ENCODE measurements around the gene LRP3.

LRP3 gene

GRCh38 chr19:33252418-33252962, 58.4 kb downstream of the LRP3 start:
- DNase-seq, result no peak

GRCh38 chr19:33252971-33253370, 58.8 kb downstream of the LRP3 start:
- peak in 4 of 58 donors; percentile 4 to 20 (median 12) for DNase-seq

GRCh38 chr19:33254245-33254824, 60.2 kb downstream of the LRP3 start:
- DNase-seq, result no peak

GRCh38 chr19:33255781-33256180, 61.7 kb downstream of the LRP3 start:
- no peak for DNase-seq

- peak in 6 of 58 donors; percentile 8 to 31 (median 14) for DNase-seq
Observed at GRCh38 chr19:33256261-33256660, 62.1 kb downstream of the LRP3 start.

- DNase-seq, result no peak
Observed at GRCh38 chr19:33257828-33258227, 63.7 kb downstream of the LRP3 start.

Measured in anterior cingulate cortex (tissue), 58 donors.